ENCODE measurements around the gene RPS6KA3. TPM values are rescaled to one million over a fixed set of nuclear protein-coding genes. Genes with fewer than 3 reads are reported as not detected.

The RPS6KA3 gene
- total RNA-seq, 4 donors from 2014 or later = 48.9 to 59.0 (median 50.6) TPM

DNA sequence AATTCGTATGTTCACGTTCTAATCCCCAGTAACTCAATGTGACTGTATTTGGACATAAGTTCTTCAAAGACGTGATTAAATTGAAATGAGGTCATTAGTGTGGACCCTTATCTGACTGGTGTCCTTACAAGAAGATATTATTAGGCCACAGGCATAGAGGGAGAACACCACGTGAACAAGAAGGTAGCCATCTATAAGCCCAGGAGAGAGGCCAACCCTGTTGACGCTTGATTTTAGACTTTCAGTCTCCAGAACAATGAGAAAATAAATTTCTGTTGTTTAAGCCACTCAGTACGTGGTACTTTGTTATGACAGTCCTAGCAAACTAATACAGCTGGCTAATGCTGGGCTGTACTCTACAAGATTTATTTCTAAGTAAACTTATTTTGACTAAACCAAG lies 123.6 kb downstream of the RPS6KA3 start:
- TF ChIP-seq, protein P1, sequence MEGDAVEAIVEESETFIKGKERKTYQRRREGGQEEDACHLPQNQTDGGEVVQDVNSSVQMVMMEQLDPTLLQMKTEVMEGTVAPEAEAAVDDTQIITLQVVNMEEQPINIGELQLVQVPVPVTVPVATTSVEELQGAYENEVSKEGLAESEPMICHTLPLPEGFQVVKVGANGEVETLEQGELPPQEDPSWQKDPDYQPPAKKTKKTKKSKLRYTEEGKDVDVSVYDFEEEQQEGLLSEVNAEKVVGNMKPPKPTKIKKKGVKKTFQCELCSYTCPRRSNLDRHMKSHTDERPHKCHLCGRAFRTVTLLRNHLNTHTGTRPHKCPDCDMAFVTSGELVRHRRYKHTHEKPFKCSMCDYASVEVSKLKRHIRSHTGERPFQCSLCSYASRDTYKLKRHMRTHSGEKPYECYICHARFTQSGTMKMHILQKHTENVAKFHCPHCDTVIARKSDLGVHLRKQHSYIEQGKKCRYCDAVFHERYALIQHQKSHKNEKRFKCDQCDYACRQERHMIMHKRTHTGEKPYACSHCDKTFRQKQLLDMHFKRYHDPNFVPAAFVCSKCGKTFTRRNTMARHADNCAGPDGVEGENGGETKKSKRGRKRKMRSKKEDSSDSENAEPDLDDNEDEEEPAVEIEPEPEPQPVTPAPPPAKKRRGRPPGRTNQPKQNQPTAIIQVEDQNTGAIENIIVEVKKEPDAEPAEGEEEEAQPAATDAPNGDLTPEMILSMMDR (IDR thresholded peaks at IDR 0.05) = no peak
- TF ChIP-seq POLR2A (IDR thresholded peaks at IDR 0.05) = no peak
- H3K4me3 ChIP-seq = no peak overlapping the region
- H3K27me3 ChIP-seq = no peaks in the 10 kb centered on the region
- H3K4me1 ChIP-seq = peaks cover 0 to 5% of the 10 kb centered on the region in 2 donors
- H3K27ac ChIP-seq = no peak overlapping the region
- DNase-seq = no peak
- H3K36me3 ChIP-seq = no peaks in the 10 kb centered on the region
- H3K9me3 ChIP-seq = no peaks in the 10 kb centered on the region
- intact Hi-C loops (cut with DNase I; ENCODE audit: low total_unique reads) = no loop called here

DNA sequence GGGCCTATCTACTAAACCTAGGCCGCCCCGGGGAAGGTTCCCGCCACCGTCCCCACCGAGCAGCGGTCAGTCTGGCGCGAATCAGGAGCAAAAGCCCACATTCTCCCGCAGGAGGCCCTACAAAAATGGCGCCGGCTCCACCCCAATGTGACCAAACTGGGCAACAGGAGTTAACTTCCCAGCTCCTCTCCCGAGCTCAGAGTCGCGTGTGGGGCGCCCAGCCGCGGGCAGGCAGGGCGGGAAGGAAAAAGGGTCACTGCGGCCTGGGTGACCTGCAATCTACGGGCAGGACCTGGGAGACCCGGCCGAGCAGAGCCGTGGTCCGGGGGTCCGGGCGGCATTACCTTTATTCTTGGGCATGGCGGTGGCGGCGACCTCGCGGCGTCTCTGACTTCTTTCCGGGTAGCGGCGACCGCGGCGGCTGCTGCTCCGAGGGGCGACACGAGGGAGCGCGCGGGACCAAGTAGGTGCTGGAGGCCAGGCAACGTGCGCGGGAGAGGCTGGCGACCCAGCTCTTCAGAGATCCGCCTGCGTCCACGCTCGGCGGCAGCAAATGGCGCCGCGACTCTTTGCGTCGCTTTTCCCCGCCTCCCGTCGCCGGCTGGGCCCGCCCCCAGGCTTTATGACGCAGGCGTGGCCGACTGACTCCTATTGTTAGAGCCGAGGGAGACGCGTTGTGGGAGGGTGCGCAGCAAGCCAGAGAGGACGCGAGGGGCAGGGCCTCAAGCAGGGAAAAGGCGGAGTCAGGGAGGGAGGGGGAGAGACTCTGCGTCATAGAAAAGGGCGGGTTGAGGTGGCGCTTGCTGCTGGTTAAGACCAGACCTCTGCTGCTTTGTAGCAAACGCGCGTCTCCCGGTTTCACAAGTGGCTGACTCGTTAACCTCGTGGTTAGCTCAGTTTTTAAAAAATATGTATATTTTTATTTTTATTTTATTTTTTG lies 125.2 kb downstream of the RPS6KA3 start, which contains the start of gene EIF1AX:
EIF1AX (minus strand) TSS at position 558 of the 940 bp plus-strand sequence; CDS start at position 360, 198 bp downstream.
- intact Hi-C loops (cut with DNase I; ENCODE audit: low total_unique reads) = no loop called here
- Histone ChIP-seq H3K27me3 (no peaks in the 10 kb centered on the region), H3K4me1 (peaks cover 0 to 5% of the 10 kb centered on the region in 2 donors), H3K27ac (peak within 1 kb of the TSS; percentile 80 to 97), H3K4me3 (peak within 1 kb of the TSS; percentile 83 to 99), H3K36me3 (no peaks in the 10 kb centered on the region), H3K9me3 (no peaks in the 10 kb centered on the region)
- DNase-seq = peak; percentile 99
- TF ChIP-seq, protein P1 (IDR thresholded peaks at IDR 0.05) = no peak
- TF ChIP-seq POLR2A (IDR thresholded peaks at IDR 0.05) = peak; percentile 89 to 97

DNA sequence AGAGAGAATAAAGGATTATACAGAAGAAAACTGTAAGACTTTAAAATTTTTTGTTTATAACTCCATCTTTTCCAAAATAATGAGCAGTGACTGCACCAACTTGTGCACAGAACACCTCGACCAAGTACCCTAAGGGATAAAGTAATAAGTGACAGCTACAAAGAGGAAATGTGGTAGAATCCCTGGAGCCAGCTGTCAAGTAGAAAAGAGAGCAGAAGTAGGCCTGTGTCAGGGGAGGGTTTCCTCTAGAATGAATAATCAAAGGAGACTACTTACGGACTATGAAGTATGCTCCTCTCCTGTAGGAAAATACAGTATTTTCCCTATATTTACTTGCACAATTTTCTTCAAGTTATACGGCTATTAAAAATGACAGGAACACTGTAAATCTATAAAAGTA lies 126.3 kb downstream of the RPS6KA3 start:
- no peak for DNase-seq
- TF ChIP-seq POLR2A (IDR thresholded peaks at IDR 0.05) = no peak
- TF ChIP-seq, protein P1 (IDR thresholded peaks at IDR 0.05) = no peak
- Histone ChIP-seq H3K4me3 (peak overlapping the region; percentile 83 to 99), H3K9me3 (no peaks in the 10 kb centered on the region), H3K4me1 (peaks cover 0 to 5% of the 10 kb centered on the region in 2 donors), H3K27ac (peak overlapping the region; percentile 80 to 97), H3K36me3 (no peaks in the 10 kb centered on the region), H3K27me3 (no peaks in the 10 kb centered on the region)
- intact Hi-C loops (cut with DNase I; ENCODE audit: low total_unique reads) = no loop called here

DNA sequence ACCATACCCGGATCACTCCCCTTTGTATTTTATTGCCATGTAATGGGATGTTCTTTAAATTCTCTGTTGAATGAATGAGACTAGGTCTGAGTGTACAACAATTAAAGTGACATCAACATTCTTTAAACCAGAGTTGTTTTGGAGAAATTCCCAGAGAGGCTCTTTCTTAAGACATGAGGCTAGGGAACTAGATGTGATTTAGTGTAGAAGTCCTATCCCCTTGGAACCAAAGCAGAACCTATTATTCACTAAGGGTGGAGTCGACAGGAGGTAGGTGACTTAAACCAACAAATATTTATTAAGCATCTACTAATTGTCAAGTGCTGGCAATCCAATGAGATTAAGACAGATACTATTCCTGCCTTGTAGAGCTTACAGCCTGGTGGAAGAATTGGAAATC lies 126.7 kb downstream of the RPS6KA3 start:
- TF ChIP-seq POLR2A (IDR thresholded peaks at IDR 0.05) = no peak
- TF ChIP-seq, protein P1 (IDR thresholded peaks at IDR 0.05) = no peak
- no peaks in the 10 kb centered on the region for H3K36me3 ChIP-seq
- peak overlapping the region; percentile 80 to 97 for H3K27ac ChIP-seq
- peak overlapping the region; percentile 83 to 99 for H3K4me3 ChIP-seq
- no peaks in the 10 kb centered on the region for H3K9me3 ChIP-seq
- intact Hi-C loops (cut with DNase I; ENCODE audit: low total_unique reads) = no loop called here
- H3K4me1 ChIP-seq = peaks cover 0 to 5% of the 10 kb centered on the region in 2 donors
- DNase-seq = no peak
- H3K27me3 ChIP-seq = no peaks in the 10 kb centered on the region

DNA sequence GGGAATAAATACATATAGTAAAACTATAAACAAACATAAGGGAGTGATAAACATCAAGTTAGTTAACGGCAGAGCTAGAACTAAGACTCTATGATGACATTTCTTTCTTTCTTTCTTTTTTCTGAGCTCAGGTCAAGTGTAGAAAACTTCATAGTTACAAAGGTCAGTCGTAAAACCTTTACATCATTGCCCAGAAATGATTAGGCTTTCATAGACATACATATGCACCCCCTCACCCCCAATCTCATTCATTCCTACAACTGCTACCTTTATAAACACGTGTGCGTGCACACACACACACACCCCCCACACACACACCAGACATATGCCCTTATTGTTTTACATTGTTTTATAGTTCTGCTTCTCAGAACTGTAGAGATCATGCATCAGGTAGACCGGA lies 130.8 kb downstream of the RPS6KA3 start:
- no peak for DNase-seq
- Histone ChIP-seq H3K36me3 (no peaks in the 10 kb centered on the region), H3K4me1 (no peaks in the 10 kb centered on the region), H3K27ac (no peak overlapping the region), H3K4me3 (no peak overlapping the region), H3K27me3 (no peaks in the 10 kb centered on the region), H3K9me3 (no peaks in the 10 kb centered on the region)
- no peak for TF ChIP-seq POLR2A (IDR thresholded peaks at IDR 0.05)
- TF ChIP-seq, protein P1 (IDR thresholded peaks at IDR 0.05) = no peak
- intact Hi-C loops (cut with DNase I; ENCODE audit: low total_unique reads) = no loop called here

Data from uterus (tissue), 4 donors.